Loucy (cell line): ENCODE measurements around the gene NARS2.

Experiments
- H2AFZ ChIP-seq: fragments of 200-600 bp; sonication (generic); 2 replicates; pipeline ENCODE4 v1.6.0; 2016; ENCODE audit warnings: antibody characterized with exemption, mild to moderate bottlenecking, low read length, moderate library complexity
- H3F3A ChIP-seq: fragments of 200-600 bp; 2 replicates; pipeline ENCODE4 v1.6.0; 2016; ENCODE audit warnings: antibody characterized with exemption, low read depth, mild to moderate bottlenecking
- H3K27me3 ChIP-seq: fragments of 200-600 bp; sonication (generic); 2 replicates; pipeline ENCODE4 v1.6.1; 2014; ENCODE audit warnings: low read length, mild to moderate bottlenecking; ENCODE audit not compliant: insufficient read depth, poor library complexity, severe bottlenecking
- H3K36me3 ChIP-seq: fragments of 200-600 bp; sonication (generic); 2 replicates; pipeline ENCODE4 v1.6.1; 2016; ENCODE audit warnings: low read length; ENCODE audit not compliant: insufficient read depth
- H3K4me1 ChIP-seq: fragments of 200-600 bp; sonication (generic); 2 replicates; pipeline ENCODE4 v1.5.1; 2014; ENCODE audit warnings: low read length, mild to moderate bottlenecking; ENCODE audit not compliant: insufficient read depth, poor library complexity, severe bottlenecking
- H3K4me2 ChIP-seq: fragments of 200-600 bp; sonication (generic); 2 replicates; pipeline ENCODE4 v1.6.0; 2014; ENCODE audit warnings: antibody characterized with exemption, low read length, low read depth, mild to moderate bottlenecking; ENCODE audit not compliant: poor library complexity, severe bottlenecking
- H3K4me3 ChIP-seq: fragments of 200-600 bp; sonication (generic); 2 replicates; pipeline ENCODE4 v1.5.1; 2014; ENCODE audit warnings: low read length, mild to moderate bottlenecking, mixed read lengths; ENCODE audit not compliant: poor library complexity, severe bottlenecking
- H3K79me2 ChIP-seq: fragments of 200-600 bp; sonication (generic); 2 replicates; pipeline ENCODE4 v1.6.1; 2014; ENCODE audit warnings: low read length; ENCODE audit not compliant: insufficient read depth
- H3K9ac ChIP-seq: fragments of 200-600 bp; sonication (generic); 2 replicates; pipeline ENCODE4 v1.6.0; 2014; ENCODE audit warnings: mild to moderate bottlenecking, low read depth, low read length, moderate library complexity; ENCODE audit not compliant: poor library complexity, severe bottlenecking
- H3K9me2 ChIP-seq: fragments of 200-600 bp; sonication (generic); replicated peaks from 2 replicates; pipeline ENCODE4 v1.6.1; 2016; ENCODE audit warnings: low read depth, low read length, mixed read lengths
- H3K9me3 ChIP-seq: fragments of 200-600 bp; sonication (generic); 2 replicates; pipeline ENCODE4 v1.6.1; 2014; ENCODE audit warnings: mild to moderate bottlenecking, antibody characterized with exemption, low read length, low read depth; ENCODE audit not compliant: insufficient read depth
- H4K20me1 ChIP-seq: fragments of 200-600 bp; sonication (generic); 2 replicates; pipeline ENCODE4 v1.6.0; 2014; ENCODE audit warnings: antibody characterized with exemption, low read length, mild to moderate bottlenecking; ENCODE audit not compliant: insufficient read depth, poor library complexity, severe bottlenecking
- EZH2phosphoT487 ChIP-seq: fragments of 200-600 bp; IDR thresholded peaks from 2 replicates; pipeline ENCODE4 v1.6.1; 2018; ENCODE audit warnings: antibody characterized with exemption, mild to moderate bottlenecking, moderate library complexity, borderline replicate concordance
- TF ChIP-seq, protein P1 (sequence below): fragments of 200-600 bp; sonication (generic); conservative IDR thresholded peaks from 2 replicates; pipeline ENCODE4 v1.5.1; 2014; ENCODE audit warnings: mild to moderate bottlenecking, antibody characterized with exemption, low read length

The NARS2 gene

DNA sequence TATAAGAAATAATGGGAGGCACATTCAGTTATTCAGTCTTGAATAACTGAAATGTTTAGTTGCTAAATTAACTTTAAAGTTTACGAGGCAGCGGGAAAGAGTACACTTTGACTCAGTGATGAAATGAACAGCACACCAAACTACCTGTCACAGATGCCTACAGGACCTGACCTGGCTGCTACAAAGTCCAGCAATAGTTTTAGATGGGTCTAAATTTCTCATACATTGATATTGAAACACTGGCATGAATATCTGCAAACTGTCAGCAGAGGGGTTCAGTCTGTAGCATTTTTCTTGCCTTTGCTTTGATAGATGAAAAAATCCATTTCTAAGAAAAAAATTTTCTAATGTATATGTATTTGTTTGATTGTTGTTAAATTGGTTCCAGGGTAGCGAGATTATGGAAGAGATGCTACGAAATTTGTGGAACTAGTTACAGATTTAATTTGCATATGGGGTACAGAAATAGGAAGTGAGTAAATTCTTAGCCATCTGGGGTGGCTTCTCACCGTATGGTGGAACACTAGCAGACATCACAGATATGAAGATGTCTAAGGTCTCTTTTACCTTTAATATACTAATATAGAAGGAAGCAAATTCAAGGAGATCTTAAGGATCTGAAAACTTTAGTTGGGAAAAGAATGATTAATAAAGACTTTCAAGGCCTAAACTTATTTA is 136.2 kb downstream of the NARS2 start:
- Histone ChIP-seq H3K9me3 (no peaks in the 10 kb centered on the region), H3K9ac (no peak overlapping the region), H3F3A (no peaks in the 10 kb centered on the region), H3K4me1 (no peaks in the 10 kb centered on the region), H3K27me3 (no peaks in the 10 kb centered on the region), H3K4me2 (no peak overlapping the region), H3K9me2 (no peaks in the 10 kb centered on the region), H3K79me2 (no peaks in the 10 kb centered on the region), H4K20me1 (no peaks in the 10 kb centered on the region), H3K4me3 (no peak overlapping the region), H2AFZ (no peak overlapping the region), H3K36me3 (peaks cover 24% of the 10 kb centered on the region; the same call in 1 of the 2 replicates)
- TF ChIP-seq, protein P1, sequence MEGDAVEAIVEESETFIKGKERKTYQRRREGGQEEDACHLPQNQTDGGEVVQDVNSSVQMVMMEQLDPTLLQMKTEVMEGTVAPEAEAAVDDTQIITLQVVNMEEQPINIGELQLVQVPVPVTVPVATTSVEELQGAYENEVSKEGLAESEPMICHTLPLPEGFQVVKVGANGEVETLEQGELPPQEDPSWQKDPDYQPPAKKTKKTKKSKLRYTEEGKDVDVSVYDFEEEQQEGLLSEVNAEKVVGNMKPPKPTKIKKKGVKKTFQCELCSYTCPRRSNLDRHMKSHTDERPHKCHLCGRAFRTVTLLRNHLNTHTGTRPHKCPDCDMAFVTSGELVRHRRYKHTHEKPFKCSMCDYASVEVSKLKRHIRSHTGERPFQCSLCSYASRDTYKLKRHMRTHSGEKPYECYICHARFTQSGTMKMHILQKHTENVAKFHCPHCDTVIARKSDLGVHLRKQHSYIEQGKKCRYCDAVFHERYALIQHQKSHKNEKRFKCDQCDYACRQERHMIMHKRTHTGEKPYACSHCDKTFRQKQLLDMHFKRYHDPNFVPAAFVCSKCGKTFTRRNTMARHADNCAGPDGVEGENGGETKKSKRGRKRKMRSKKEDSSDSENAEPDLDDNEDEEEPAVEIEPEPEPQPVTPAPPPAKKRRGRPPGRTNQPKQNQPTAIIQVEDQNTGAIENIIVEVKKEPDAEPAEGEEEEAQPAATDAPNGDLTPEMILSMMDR: no peak
- no peak for TF ChIP-seq EZH2phosphoT487

DNA sequence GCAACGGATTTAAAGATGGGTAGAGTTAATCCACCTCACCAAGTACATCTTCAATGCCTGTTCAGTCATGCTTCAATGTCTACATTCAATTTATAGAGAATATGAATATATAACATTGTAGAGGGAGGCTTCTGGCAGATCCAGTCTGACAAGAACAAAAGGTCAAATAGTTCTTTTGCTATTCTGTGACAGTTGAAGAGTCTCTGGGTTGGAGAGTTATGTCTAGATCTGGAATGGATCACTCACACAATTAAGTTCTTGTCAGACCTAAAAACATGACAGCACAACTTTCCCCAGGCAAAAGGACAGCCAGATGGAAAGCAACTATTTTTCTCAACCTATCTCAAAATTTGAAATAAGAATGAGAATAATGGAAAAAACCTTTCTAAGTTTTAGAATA is 141.7 kb downstream of the NARS2 start:
- peaks cover 19% of the 10 kb centered on the region for H3K4me1 ChIP-seq
- no peak overlapping the region for H3K9ac ChIP-seq
- H3K27me3 ChIP-seq: no peaks in the 10 kb centered on the region

DNA sequence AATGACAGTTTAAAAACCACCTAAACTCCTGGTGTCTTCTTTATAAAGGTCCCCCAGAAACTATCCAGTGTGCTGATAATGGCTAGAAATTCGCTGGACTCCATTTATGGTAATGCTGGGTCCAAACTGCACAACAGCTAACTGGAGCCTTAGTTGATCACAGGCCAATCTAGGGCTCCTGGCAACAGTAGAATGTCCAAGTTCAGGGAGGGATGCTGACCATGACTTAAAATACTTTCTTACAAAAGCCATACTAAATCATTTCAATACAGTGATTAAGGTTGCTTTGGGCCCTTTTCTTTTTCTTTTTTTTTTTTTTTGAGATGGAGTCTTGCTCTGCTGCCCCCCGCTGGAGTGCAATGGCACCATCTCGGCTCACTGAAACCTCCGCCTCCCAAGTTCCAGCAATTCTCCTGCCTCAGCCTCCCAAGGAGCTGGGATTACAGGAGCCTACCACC is 142.6 kb downstream of the NARS2 start:
- H3K4me1 ChIP-seq: peaks cover 23% of the 10 kb centered on the region
- no peaks in the 10 kb centered on the region for H3K79me2 ChIP-seq
- H3F3A ChIP-seq: no peaks in the 10 kb centered on the region
- no peak overlapping the region for H3K4me3 ChIP-seq
- H3K4me2 ChIP-seq: no peak overlapping the region
- H3K27me3 ChIP-seq: no peaks in the 10 kb centered on the region
- TF ChIP-seq, protein P1: peak; percentile 67
- TF ChIP-seq EZH2phosphoT487: no peak
- no peaks in the 10 kb centered on the region for H3K9me2 ChIP-seq
- no peaks in the 10 kb centered on the region for H3K9me3 ChIP-seq
- H2AFZ ChIP-seq: no peak overlapping the region
- H3K9ac ChIP-seq: no peak overlapping the region
- H3K36me3 ChIP-seq: peaks cover 3% of the 10 kb centered on the region; the same call in 1 of the 2 replicates
- H4K20me1 ChIP-seq: no peaks in the 10 kb centered on the region

More for the DNA sequence above, 141.7 kb downstream of the NARS2 start:
- Histone ChIP-seq H3K4me2 (no peak overlapping the region), H3K9me3 (no peaks in the 10 kb centered on the region), H2AFZ (no peak overlapping the region), H3K79me2 (no peaks in the 10 kb centered on the region), H3K36me3 (peaks cover 7% of the 10 kb centered on the region; the same call in 1 of the 2 replicates), H3K9me2 (no peaks in the 10 kb centered on the region), H4K20me1 (no peaks in the 10 kb centered on the region), H3F3A (no peaks in the 10 kb centered on the region), H3K4me3 (no peak overlapping the region)
- TF ChIP-seq, protein P1: no peak
- no peak for TF ChIP-seq EZH2phosphoT487
